HG02970 (cell line): ENCODE measurements around the gene VWA3A.
"Not testable (repeated sequence)": the region's sequence is repeated elsewhere in the genome, so short reads cannot be mapped to it uniquely, and the experiment has no call there.

ENCODE experiments used
- ATAC-seq: cut with Tn5 transposase; IDR thresholded peaks from one replicate; pipeline ENCODE4 v1.9.1; 2021; ENCODE audit warnings: mild to moderate bottlenecking, moderate library complexity, moderate number of reproducible peaks; ENCODE audit not compliant: unreplicated experiment, low FRiP score

VWA3A gene

DNA sequence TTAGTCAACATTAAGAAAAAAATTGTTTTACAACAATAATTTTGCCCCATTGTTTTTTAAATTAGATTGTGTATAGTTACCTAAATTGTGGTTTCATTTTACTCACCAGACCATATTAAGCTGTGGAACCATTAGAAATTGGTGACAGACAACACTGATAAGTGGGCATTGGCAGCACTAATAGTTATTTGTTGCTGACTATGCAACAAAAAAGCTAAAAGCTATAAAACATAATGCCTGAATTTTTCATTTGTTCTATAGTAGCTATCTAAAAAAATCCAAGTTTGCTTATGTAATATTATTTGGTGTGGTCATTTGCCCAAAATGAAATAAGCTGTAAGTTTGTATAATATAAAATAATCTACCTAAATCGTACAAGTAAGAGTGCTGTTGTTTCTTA lies 13.7 kb upstream of the VWA3A start:
- ATAC-seq: no peak

DNA sequence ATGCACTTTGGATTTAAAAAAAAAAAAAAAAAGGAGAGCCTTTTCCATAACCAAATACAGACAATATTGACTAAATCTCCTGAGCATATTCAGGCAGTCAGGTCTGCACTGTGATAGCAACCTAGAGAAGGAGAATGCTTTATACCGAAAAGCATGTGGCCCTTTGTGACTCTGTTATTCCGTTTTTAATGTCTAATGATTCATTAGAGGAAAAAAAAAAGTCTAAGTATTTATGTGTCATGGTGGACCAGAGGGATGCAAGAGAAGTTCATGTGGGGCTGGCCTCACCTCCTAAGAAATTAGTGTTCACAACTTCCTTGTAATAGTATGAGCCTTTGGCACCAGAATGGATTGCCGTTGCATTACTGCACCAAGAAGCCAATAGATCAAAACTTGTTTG lies 11.3 kb upstream of the VWA3A start:
- ATAC-seq: no peak

DNA sequence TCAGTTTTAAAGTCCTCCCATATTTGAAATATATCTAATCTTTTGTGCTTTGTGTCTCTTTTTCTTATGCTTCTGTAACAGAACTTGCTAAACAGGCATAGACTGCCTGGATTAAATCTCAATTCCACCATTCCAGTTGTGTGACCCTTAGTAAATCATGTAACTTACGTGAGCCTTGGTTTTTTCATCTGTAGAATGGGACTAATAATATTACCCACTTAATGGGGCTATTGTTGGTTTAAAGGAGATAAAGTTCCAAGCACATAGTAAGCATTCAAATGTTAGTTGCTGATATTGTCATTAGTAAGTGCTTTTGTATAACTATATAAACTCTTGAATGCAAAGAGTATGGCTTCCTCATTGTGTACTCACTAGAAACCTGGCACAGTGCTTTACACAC lies 5.9 kb upstream of the VWA3A start:
- ATAC-seq: no peak

DNA sequence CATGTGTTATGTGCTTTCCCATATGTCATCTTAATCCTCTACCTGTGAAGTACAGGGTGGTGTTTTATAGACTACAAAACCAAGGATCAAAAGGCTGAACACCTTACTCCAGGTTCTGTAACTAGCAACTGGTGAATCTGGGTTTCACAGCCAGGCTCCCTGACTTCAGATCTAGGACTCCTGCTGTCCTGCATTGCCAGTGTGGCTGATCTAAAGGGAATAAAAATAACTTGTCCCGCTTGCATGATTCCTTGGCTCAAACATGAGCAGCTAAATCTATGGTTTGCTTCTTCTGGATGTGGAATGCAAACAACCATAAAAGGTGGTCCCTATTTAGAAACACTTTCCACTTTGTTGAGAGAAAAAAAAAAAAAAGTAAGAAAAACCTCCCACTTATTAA lies 3.7 kb upstream of the VWA3A start:
- no peak for ATAC-seq

DNA sequence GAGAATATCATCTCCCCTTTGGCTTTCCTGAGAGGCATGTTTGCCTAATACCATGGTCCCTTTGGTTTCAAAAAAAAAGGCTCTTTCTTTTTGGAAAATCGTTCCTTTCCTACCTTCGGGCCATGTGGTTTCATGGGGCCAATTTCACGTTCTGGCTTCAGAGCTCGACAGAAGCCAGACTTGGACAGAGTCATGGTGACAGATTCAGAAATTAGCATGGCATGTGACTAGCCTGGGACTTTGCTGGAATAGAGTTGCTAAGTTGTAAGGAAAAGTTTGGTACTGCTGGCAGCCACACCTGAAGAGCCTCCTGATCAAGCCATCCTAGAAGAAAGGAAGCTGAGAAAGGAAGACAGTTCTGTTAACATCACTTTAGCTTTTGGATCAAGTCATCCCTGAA lies 2.4 kb upstream of the VWA3A start:
- no peak for ATAC-seq

DNA sequence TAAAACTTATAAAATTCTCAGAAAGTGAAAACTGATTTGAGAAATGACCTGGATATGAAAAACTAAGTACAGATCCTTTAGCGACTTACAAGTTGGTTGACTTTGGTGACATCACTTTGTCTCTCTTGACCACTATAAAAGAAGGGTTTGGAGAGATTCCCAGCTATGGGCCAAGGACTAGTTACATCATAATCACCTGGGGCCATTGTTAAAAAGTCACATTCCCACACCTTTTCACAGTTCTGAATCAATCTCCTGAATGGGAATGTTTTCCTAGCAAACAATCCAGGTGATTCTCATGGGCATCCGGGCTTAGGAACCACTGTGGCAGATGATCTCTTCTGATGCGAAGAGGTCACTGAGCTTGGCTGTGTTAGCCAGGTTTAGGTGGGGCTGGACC lies 620 bp upstream of the VWA3A start:
- no peak for ATAC-seq

DNA sequence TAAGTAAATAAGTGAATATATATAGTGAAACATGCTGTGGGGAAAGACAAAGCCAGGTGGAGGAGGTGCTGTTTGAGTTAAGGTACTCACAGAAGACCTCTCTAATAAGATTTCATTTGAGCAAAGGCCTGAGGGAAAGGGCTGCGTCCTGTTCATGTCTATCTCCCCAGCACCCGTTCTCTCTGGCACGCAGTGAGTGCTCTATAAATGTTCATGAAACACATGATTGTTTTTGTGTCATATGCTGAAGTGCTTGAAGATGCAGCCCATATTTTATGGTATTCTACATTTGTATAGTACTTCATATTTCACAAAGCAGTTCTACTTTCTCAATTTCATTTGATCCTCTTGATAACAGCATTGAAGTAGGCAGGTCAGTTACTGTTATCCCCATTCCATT lies 990 bp downstream of the VWA3A start:
- ATAC-seq: no peak

DNA sequence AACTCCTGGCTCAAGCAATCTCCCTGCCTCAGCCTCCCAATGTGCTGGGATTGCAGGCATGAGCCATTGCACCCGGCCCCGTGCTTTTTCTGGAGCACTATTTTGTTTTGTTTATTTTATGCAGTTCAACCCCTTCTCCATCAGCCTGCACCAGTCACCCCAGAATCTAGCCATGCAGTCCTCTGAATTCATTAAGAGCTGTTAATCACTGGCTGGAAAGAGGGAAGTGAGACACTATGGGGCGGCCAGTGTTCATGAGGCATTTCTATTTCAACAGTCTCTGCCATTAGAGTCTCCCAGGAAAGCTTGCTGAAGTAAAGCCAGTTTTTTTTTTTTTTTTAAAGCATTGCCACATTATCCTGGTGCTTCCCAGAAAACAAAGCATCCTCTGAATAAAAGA lies 1.7 kb downstream of the VWA3A start:
- ATAC-seq: no peak

DNA sequence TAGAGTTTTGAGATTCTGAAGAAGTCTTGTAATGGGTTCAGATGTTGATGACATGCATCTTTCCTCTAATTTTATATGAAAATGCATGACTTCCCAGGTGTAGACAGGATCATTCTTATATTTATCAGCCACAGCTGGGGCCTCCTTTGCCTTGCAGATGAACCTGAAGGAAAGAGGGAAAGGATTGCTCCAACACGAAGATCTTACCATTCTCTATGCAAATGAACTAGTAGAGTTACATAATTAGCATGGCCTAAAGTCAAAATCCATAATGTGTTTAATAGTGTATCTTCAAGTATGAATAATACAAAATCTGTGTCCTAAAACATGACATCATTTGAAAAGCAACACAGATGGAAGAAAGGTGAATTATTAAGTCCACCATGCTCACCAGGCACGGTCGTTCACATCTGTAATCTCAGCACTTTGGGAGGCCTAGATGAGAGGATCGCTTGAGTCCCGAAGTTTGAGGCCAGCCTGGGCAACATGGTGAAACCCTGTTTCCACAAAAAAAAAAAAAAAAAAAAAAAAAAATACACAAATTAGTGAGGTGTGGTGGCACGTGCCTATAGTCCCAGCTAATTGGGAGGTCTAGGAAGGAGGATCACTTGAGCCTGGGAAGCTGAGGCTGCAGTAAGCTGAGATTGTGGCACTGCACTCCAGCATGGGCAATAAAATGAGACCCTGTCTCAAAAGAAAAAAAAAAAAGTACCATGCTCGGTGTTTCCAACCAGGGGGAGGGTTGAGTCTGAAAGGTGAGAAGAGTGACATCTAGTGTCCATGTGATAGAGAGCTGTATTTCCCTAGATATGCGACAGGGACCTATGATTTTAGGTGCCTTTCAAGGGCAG lies 6.3 kb downstream of the VWA3A start:
- ATAC-seq: no peak

DNA sequence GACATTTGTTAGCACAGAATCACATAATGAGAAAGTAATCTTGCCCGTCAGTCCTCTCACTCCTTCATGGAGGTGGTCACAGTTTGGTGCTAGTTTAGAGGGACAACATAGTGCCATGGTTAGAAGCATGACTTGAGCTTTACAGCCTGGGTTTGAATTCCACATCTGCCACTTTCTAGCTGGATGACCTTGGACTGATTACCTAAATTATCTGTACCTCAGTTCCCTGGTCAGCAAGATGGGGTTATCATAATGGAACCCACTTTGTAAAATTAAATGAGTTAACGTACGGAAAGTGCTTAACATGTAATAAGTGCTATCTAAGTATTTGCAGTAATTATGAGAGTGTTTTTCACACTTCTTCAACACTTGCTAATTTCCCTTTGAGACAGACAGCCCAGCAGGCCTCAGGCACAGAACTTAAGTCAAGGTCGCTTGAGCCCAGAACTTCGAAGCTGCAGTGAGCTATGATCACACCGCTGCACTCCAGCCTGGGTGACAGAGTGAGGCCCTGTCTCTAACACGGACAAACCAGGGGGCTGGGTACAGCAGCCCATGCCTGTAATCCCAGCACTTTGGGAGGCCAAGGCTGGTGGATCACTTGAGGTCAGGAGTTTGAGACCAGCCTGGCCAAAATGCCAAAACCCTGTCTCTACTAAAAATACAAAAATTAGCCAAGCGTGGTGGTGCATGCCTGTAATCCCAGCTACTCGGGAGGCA lies 7.1 kb downstream of the VWA3A start:
- ATAC-seq: no peak

DNA sequence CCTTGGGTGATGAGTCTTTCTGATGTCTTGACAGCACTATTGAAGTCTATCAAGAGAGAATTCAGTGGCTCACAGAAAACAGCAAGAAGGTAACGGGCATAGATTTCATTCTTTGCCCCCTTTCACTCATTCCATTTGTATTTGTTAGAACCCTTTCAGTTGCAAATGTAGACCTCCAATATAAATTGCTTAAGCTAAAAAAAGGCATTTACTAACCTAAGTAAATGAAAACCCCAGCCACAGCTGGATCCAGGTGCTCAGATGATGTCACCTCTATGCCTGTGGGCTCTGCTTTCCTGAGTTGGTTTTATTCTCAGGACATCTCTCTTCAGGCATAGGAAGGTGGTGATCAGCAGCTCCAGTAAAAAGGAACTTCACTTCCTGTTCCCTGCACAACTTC lies 11.1 kb downstream of the VWA3A start:
- ATAC-seq: no peak

DNA sequence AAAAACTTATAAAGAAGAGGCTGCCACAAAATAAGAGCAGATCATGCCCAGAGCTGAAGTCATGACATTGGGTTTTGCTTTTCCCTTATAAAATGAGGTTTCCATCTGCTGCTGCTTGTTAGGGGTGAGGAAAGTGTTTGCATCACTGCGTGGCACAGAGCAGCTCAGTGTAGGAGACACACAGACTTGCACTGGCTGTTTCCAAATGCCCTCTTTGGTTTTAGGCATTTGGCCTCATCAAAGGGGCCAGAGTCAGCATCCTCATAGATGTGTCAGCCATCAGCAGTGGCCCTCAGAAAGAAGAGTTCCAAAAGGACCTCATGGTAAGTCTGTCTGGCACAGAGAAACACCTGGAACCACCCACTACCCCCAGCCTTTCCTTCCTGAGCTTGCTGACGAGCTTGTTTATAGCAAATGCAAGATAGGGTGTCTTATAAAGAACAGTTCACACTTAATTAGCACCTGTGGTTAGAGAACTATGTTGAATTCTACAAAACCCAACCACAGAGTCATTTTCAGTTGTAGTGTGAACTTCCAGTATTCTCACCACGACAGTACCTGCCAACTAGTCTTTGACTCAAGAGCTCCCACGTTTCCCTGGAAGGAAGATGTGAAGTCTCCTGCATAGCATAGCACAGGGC lies 17.0 kb downstream of the VWA3A start:
- no peak for ATAC-seq

DNA sequence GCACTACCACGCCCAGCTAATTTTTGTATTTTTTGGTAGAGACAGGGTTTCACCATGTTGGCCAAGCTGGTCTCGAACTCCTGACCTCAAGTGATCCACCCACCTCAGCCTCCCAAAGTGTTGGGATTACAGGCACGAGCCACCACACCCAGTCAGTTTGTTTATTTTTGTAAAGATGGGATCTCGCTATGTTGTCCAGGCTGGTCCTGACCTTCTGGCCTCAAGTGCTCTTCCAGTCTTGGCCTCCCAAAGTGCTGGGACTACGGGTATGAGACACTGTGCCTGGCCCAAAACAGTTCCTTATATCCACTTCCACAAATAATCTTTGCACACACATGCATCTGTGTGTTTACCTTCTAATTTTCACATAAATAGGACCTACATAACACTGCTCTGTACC lies 19.3 kb downstream of the VWA3A start:
- ATAC-seq: not testable (repeated sequence)

DNA sequence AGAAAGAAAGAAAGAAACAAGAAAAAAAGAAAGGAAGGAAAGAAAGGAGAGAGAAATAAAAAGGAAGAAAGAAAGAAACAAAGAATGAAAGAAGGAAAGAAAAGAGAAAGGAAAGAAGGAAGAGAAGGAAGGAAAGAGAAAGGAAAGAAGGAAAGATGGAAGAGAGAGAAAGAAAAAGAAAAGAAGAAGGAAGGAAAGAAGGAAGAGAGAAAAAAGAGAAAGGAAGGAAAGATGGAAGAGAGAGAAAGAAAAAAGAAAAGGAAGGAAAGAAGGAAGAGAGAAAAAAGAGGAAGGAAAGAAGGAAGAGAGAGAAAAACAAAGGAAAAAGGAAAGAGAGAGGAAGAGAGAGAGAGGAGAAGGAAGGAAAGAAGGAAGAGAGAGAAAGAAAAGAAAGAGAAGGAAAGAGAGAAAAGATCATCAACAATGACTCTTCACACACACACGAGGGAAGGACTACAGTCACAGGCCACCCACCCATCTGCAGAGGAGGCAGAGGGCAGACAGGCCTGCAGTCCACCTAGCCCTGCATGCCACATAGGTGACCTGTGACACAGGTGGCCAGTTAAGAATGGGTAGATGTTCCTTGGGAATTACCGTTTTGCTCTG lies 23.9 kb downstream of the VWA3A start:
- no peak for ATAC-seq

DNA sequence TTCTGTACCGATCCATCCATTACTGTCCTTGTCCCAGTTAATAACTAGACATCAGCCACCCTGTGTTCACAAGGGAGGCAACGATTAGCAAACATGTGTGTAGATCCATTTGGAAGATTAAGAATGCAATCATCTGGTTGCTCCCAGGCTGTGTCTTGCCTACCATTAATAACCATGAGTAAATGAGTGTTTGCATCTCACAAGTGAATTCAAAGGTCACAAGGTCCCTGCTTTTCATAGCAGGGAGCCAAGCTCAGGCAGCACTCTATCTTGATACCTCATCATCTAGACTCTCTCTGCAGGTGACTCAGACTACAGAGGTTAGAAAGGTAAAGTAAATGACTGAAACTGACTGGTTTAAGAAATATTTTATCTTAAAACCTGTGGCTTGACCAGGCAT lies 25.3 kb downstream of the VWA3A start:
- no peak for ATAC-seq

DNA sequence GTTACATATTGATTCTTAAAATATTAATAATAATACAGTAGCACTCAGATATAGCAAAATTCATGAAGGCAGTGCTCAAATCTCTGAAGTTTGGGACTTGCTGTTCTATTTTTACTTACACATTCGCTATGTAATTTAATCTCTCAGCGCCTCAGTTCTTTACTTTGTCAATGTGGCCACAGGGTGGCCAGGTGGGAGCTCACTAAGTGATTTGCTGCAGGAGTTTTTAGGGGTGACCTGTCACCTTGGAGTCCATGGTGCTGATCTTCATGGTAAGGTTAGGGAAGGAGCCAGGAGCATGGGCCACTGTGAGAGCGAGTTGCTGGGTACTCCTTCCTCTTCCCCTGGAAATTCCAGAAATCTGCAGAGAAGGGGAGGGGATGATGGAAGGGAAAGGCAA lies 28.1 kb downstream of the VWA3A start:
- ATAC-seq: no peak

DNA sequence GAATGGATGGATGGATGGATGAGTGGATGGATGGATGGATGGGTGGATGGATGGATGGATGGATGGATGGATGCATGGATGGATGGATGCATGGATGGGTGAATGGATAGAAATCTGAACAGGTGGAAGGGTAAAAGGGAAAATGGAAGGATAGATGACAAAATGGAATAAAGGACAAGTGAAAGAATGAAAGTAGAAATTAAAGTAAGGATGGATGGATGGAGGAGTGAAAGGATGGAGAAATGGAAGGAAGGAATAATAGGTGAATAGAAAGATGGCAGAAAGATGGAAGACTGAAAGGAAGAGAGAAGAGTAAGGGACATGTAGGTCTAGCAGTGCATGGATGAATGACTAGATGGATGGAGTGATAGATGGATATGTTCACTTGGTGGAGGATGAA lies 29.9 kb downstream of the VWA3A start:
- ATAC-seq: no peak

DNA sequence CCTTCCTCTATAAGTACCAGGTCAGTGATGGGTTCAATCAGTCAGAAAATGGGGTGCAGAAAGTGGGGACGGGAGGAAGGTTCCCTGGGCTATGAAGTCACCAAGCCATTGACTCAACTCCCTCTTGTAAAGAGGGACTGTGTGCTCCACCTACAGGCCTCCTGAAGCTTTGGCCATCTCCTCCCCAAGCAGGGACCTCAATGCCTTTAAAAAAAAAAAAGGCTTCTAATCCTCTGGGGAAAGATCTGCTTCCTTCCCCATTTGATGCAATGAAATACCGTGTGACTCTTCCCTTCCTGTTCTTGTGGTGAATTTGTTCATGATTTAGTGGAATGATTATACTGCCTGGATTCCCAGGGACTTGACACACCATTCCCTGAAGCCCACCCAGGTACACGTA lies 30.8 kb downstream of the VWA3A start:
- no peak for ATAC-seq

DNA sequence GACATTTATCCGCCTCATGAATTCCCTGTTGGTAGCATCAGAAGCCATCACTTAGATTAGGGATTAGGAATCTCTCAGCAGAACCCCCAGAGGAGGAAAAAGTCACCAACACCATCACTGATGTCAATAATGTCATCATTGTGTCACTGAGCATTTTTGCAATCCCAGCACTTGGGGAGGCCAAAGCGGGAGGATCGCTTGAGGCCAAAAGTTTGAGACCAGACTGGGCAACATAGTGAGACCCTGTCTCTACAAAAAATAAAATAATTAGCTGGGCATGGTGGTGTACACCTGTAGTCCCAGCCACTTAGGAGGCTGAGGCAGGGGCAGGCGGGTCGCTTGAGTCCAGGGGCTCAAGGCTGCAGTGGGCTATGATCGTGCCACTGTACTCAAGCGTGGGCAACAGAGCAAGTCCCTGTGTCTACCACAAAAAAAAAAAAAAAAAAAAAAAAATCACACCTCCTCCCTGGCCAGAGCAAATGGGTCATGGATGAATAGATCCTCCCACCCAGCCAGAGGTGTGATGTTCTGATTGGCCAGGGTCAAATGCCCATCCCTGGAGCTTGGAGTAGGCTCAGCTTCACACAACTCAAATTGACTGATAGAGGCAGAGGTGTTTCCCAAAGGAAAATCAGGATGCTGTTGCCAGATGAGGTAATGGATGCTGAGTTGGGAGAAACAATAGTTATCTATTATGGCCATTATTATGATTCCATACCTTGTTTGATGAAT lies 31.6 kb downstream of the VWA3A start:
- no peak for ATAC-seq

DNA sequence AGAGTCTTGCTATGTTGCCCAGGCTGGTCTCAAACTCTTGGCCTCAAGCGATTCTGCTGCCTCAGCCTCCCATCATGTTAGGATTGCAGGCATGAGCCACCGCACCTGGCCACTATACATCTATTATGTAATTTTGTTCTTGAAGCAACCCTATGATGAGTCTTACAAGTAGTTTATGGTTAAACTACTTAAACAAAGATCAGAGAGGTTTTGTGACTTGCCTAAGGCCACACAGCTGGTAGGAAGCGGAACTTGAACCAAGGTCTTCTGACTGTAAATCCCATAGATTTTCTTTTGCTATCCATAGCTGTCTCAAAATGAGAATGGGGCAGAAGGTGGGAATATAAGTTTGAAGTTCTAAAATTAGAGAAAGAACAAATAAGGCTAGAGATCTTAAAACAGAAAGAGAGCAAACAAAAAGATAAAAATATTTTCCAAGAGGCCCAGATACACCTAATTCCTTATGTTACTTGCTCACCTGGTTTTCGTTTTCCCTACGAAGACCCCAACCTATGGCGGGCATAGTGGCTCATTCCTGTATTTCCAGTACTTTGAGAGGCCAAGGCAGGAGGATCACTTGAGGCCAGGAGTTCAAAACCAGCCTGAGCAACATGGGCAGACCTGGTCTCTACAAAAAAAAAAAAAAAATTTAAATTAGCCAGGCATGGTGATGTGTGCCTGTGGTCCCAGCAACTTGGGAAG lies 32.4 kb downstream of the VWA3A start:
- no peak for ATAC-seq
